PFSK-1 (cell line): ENCODE measurements around the gene HCN4.

ENCODE experiments used
- FOXP2 ChIP-seq: optimal IDR thresholded peaks from 2 replicates; pipeline ENCODE3; 2011; ENCODE audit warnings: borderline replicate concordance, control low read depth, inconsistent platforms; ENCODE audit not compliant: insufficient read depth; ENCODE audit errors: extremely low read length, extremely low read depth
- POLR2AphosphoS5 ChIP-seq: IDR thresholded peaks from 2 replicates; pipeline ENCODE4 v1.6.1; 2012; ENCODE audit warnings: low read depth, mild to moderate bottlenecking, control low read depth, low read length, moderate library complexity
- REST ChIP-seq, 2 experiments: IDR thresholded peaks; 2 replicates each; pipeline versions ENCODE4 v1.6.1 to v1.8.0; 2011 to 2012; ENCODE audit warnings: low read depth in 2 of 2, low read length in 2 of 2, control low read depth in 1 of 2, inconsistent platforms in 1 of 2, mild to moderate bottlenecking in 1 of 2, moderate library complexity in 1 of 2; ENCODE audit not compliant: insufficient read depth in 1 of 2
- SIN3A ChIP-seq: IDR thresholded peaks from 2 replicates; pipeline ENCODE4 v1.6.1; 2012; ENCODE audit warnings: mild to moderate bottlenecking, low read length, moderate library complexity, borderline replicate concordance; ENCODE audit not compliant: insufficient read depth
- TAF1 ChIP-seq: IDR thresholded peaks from 2 replicates; pipeline ENCODE4 v1.6.1; 2012; ENCODE audit warnings: low read length, control low read depth, borderline replicate concordance; ENCODE audit not compliant: insufficient read depth

HCN4 gene

DNA sequence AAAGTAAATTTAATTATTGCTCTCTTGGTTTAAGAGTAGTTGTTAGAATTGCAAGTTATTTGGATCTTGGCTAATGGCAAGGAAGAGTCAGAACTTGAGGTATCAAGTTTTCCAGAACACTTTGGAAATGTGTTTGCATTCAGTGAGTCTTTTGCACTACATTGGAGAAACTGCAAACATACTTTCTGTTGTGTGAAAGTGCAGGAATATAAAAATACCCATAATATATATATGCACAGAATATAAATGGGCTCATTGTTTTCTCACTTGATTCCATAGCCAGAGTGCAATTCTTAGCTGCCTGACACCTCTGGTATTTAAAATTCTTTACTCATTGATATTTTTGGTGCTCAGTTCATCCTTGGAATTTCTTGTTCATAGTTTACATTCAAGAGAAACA lies 92.9 kb downstream of the HCN4 start:
- TF ChIP-seq FOXP2: no peak
- no peak for TF ChIP-seq TAF1
- TF ChIP-seq REST (IDR thresholded peaks at IDR 0.05; ENCODE audit: insufficient read depth in 1 of 2, low read depth in 2 of 2, low read length in 2 of 2): no peak
- TF ChIP-seq SIN3A: no peak
- TF ChIP-seq POLR2AphosphoS5: no peak

DNA sequence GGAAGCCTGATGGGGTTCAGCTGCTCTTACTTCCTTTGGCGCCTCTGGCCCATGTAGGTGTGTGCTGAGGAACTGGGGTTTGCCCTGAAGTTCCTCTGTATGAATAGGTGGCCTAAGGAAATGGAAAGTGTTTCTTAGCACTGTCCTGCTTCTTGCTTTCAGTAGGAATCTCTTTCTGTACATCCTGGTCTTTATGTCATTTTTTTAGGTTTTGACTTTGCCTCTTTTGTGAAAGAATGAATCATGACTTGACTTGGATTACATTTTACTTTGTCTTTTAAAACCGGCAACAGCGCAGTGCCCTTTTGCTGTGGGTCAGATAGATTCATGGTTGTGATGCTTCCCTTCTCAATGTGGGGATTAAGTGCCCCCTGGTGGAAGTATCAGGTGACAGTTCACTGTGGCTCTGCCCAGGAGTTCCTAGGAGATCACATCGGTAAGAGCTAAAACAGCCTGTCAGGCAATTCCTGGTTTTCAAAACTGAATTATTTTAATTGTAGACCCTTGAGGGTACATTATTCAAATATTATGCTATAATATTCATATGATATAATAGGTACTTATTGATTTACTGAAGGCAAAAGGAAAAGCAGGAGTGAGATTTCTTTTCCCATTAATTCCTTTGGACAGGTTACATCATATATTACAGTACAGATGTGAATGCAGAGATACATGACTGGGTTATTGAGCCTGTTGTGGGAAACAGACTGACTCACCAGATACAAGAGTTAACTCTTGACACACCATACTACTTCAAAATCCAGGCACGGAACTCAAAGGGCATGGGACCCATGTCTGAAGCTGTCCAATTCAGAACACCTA lies 95.4 kb downstream of the HCN4 start:
- TF ChIP-seq FOXP2 (no peak), REST (IDR thresholded peaks at IDR 0.05; ENCODE audit: insufficient read depth in 1 of 2, low read depth in 2 of 2, low read length in 2 of 2) (no peak), POLR2AphosphoS5 (no peak), SIN3A (no peak), TAF1 (no peak)

- no peak for TF ChIP-seq SIN3A
These were observed 98.2 kb downstream of the HCN4 start for GRCh38 chr15:73270366-73271097.
